Endometrial microvascular endothelial cells (primary cell): ENCODE results near the gene SLC12A8. TPM values are rescaled to one million over a fixed set of nuclear protein-coding genes. Genes with fewer than 3 reads are reported as not detected.

Experiments used
- total RNA-seq: library from RNA; depleted of rRNA; stranded (reverse); fragments of >200 nt; gene quantifications from one replicate; pipeline ENCODE4 v1.2.3, GENCODE V29; 2015; ENCODE audit errors: inconsistent ontology term

SLC12A8 gene
- total RNA-seq, 1 donor from 2014 or later: 2.4 TPM

Other genes with a start within 250 kb of the SLC12A8 start
- 52.7 TPM for gene HEG1, start 156.8 kb downstream of the SLC12A8 start, total RNA-seq
- gene ZNF148, start 162.6 kb upstream of the SLC12A8 start, total RNA-seq: 16.2 TPM